ENCODE results near the gene GNG11.
A peak's percentile ranks its signal among the peaks of the same experiment; 100 is the strongest.

- TF ChIP-seq CTCF (IDR thresholded peaks at IDR 0.05): no peak
- TF ChIP-seq POLR2A (IDR thresholded peaks at IDR 0.05): peak in 2 of 4 donors; percentile 38 to 46
Measured at GRCh38 chr7:93921607-93922566, at the start of gene GNG11.
